ENCODE results near the gene NFASC.

NFASC gene

DNA sequence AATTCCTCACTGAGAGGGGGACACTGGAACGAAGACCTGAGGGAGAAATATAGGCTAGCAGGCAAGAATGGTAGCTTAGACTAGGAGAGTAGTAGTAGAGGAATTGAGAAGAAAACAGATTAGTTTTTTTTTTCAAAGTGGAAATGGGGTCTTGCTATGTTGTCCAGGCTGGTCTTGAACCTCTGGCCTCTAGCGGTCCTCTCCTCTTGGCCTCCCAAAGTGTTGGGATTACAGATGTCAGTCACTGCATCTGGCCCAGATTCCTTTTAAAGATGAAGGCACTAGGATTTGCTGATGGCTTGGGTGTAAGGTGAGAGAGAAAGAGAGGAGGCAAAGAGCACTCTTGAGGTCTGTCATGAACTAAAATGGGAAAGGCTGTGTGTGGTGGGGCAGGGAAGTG lies 30.1 kb downstream of the NFASC start:
- Histone ChIP-seq H3K27me3 (ENCODE audit: control insufficient read depth, low read length) (peaks cover 42% of the 10 kb centered on the region), H3K4me1 (ENCODE audit: control insufficient read depth, low read length) (peaks cover 6% of the 10 kb centered on the region), H3K9me2 (replicated peaks; ENCODE audit: control insufficient read depth, low read length) (no peaks in the 10 kb centered on the region), H3K4me3 (ENCODE audit: low read length) (no peak overlapping the region), H3K4me2 (ENCODE audit: low read length) (no peak overlapping the region), H4K20me1 (ENCODE audit: control insufficient read depth, insufficient read depth, low read depth, low read length) (no peaks in the 10 kb centered on the region), H3F3A (ENCODE audit: control insufficient read depth, insufficient read depth) (no peaks in the 10 kb centered on the region), H3K27ac (ENCODE audit: low read depth, low read length) (no peak overlapping the region), H3K79me2 (ENCODE audit: control insufficient read depth, low read length) (no peaks in the 10 kb centered on the region), H3K36me3 (ENCODE audit: control insufficient read depth, low read length) (no peaks in the 10 kb centered on the region), H3K9me3 (ENCODE audit: control insufficient read depth, insufficient read depth, low read length) (no peaks in the 10 kb centered on the region)
- TF ChIP-seq, protein P1, sequence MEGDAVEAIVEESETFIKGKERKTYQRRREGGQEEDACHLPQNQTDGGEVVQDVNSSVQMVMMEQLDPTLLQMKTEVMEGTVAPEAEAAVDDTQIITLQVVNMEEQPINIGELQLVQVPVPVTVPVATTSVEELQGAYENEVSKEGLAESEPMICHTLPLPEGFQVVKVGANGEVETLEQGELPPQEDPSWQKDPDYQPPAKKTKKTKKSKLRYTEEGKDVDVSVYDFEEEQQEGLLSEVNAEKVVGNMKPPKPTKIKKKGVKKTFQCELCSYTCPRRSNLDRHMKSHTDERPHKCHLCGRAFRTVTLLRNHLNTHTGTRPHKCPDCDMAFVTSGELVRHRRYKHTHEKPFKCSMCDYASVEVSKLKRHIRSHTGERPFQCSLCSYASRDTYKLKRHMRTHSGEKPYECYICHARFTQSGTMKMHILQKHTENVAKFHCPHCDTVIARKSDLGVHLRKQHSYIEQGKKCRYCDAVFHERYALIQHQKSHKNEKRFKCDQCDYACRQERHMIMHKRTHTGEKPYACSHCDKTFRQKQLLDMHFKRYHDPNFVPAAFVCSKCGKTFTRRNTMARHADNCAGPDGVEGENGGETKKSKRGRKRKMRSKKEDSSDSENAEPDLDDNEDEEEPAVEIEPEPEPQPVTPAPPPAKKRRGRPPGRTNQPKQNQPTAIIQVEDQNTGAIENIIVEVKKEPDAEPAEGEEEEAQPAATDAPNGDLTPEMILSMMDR (IDR thresholded peaks at IDR 0.05; ENCODE audit: low read depth, low read length, poor library complexity, severe bottlenecking), result no peak
- no peak for TF ChIP-seq EZH2phosphoT487 (IDR thresholded peaks at IDR 0.05; ENCODE audit: borderline replicate concordance, low read length)

DNA sequence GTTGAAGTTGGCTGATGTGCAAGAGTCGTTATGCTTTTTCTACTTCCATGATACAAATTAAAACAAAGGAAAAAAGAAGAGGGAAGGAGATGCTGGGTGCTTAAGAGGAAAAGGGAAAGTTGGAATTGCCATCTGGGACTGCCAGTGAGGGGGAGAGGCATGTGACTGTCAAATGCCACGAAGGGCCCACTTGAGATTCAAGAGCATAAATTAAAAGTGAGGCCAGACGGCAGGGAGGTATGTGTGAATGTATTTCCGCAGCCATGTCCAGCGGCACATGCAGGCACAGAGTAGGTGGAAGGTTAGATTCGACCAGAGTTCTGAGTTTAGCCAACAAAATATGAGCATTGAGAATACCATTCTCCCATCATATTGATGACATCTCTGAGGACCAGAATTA lies 32.0 kb downstream of the NFASC start:
- H3K9me3 ChIP-seq (ENCODE audit: control insufficient read depth, insufficient read depth, low read length), result no peaks in the 10 kb centered on the region
- H4K20me1 ChIP-seq (ENCODE audit: control insufficient read depth, insufficient read depth, low read depth, low read length), result no peaks in the 10 kb centered on the region
- no peaks in the 10 kb centered on the region for H3F3A ChIP-seq (ENCODE audit: control insufficient read depth, insufficient read depth)
- no peak overlapping the region for H3K4me3 ChIP-seq (ENCODE audit: low read length)
- H3K27me3 ChIP-seq (ENCODE audit: control insufficient read depth, low read length), result peaks cover 40% of the 10 kb centered on the region
- H3K4me1 ChIP-seq (ENCODE audit: control insufficient read depth, low read length), result peaks cover 6% of the 10 kb centered on the region
- H3K27ac ChIP-seq (ENCODE audit: low read depth, low read length), result no peak overlapping the region
- H3K4me2 ChIP-seq (ENCODE audit: low read length), result no peak overlapping the region
- no peaks in the 10 kb centered on the region for H3K9me2 ChIP-seq (replicated peaks; ENCODE audit: control insufficient read depth, low read length)
- no peaks in the 10 kb centered on the region for H3K79me2 ChIP-seq (ENCODE audit: control insufficient read depth, low read length)
- no peaks in the 10 kb centered on the region for H3K36me3 ChIP-seq (ENCODE audit: control insufficient read depth, low read length)
- TF ChIP-seq, protein P1 (IDR thresholded peaks at IDR 0.05; ENCODE audit: low read depth, low read length, poor library complexity, severe bottlenecking), result no peak
- no peak for TF ChIP-seq EZH2phosphoT487 (IDR thresholded peaks at IDR 0.05; ENCODE audit: borderline replicate concordance, low read length)

DNA sequence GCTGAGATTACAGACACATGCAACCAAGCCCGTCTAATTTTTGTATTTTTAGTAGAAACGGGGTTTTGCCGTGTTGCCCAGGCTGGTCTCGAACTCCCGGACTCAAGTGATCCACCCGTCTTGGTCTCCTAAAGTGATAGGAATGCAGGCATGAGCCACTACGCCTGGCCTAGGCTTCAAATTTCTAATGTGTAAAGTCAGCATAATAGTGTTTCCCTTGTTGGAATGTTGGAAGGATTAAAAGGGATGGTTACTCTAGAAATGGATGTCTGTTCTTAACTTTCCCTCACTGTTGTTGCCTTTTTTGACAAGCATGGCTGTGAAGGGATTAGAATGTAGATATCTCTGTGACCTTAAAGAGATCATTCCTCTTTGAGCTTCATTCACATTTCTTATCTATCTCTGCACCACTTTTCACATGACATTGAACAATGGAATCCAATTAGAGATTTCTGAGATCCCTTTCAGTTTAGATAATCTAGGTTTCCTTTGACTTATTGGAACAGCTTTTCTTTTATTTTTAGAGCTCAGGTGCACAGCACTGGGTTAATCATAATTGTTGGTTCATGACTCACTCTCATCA lies 33.7 kb downstream of the NFASC start:
- H3K9me2 ChIP-seq (replicated peaks; ENCODE audit: control insufficient read depth, low read length), result no peaks in the 10 kb centered on the region
- no peaks in the 10 kb centered on the region for H4K20me1 ChIP-seq (ENCODE audit: control insufficient read depth, insufficient read depth, low read depth, low read length)
- no peak overlapping the region for H3K27ac ChIP-seq (ENCODE audit: low read depth, low read length)
- H3K4me1 ChIP-seq (ENCODE audit: control insufficient read depth, low read length), result peaks cover 7% of the 10 kb centered on the region
- TF ChIP-seq EZH2phosphoT487 (IDR thresholded peaks at IDR 0.05; ENCODE audit: borderline replicate concordance, low read length), result no peak
- TF ChIP-seq, protein P1 (IDR thresholded peaks at IDR 0.05; ENCODE audit: low read depth, low read length, poor library complexity, severe bottlenecking), result no peak
- H3K4me3 ChIP-seq (ENCODE audit: low read length), result no peak overlapping the region
- H3K9me3 ChIP-seq (ENCODE audit: control insufficient read depth, insufficient read depth, low read length), result no peaks in the 10 kb centered on the region
- no peak overlapping the region for H3K4me2 ChIP-seq (ENCODE audit: low read length)
- no peaks in the 10 kb centered on the region for H3K79me2 ChIP-seq (ENCODE audit: control insufficient read depth, low read length)
- H3F3A ChIP-seq (ENCODE audit: control insufficient read depth, insufficient read depth), result no peaks in the 10 kb centered on the region
- H3K27me3 ChIP-seq (ENCODE audit: control insufficient read depth, low read length), result peaks cover 44% of the 10 kb centered on the region
- H3K36me3 ChIP-seq (ENCODE audit: control insufficient read depth, low read length), result no peaks in the 10 kb centered on the region
